Neutrophil (primary cell): ENCODE measurements around the gene OR52N1.

Experiments
- H3K27ac ChIP-seq: fragments of 200-600 bp; sonication (generic); 2 replicates; pipeline ENCODE4 v1.5.1; 2016; ENCODE audit warnings: mild to moderate bottlenecking, moderate library complexity
- H3K27me3 ChIP-seq: fragments of 200-600 bp; sonication (generic); 2 replicates; pipeline ENCODE4 v1.6.0; 2016; ENCODE audit warnings: mild to moderate bottlenecking
- H3K36me3 ChIP-seq: fragments of 200-600 bp; sonication (generic); 2 replicates; pipeline ENCODE4 v1.5.1; 2017
- H3K4me1 ChIP-seq, 2 experiments: fragments of 200-600 bp in 1 of 2; sonication (generic) in 1 of 2; 1 replicate in 1 of 2; 2 replicates in 1 of 2; pipeline versions ENCODE4 v1.5.1 to v1.6.1; 2013 to 2016; ENCODE audit warnings: low read depth in 1 of 2, low read length in 1 of 2, mild to moderate bottlenecking in 1 of 2, moderate library complexity in 1 of 2; ENCODE audit not compliant: control insufficient read depth in 1 of 2, insufficient read depth in 1 of 2
- H3K4me3 ChIP-seq, 2 experiments: fragments of 200-600 bp in 1 of 2; sonication (generic) in 1 of 2; 1 replicate in 1 of 2; 2 replicates in 1 of 2; pipeline ENCODE4 v1.5.1; 2013 to 2016; ENCODE audit warnings: low read depth in 1 of 2, low read length in 1 of 2, mild to moderate bottlenecking in 1 of 2, moderate library complexity in 1 of 2
- H3K9me3 ChIP-seq: fragments of 200-600 bp; sonication (generic); 2 replicates; pipeline ENCODE4 v1.5.1; 2016
- CTCF ChIP-seq: fragments of 200-600 bp; sonication (generic); IDR thresholded peaks from 2 replicates; pipeline ENCODE4 v1.5.1; 2016; ENCODE audit warnings: antibody characterized with exemption

OR52N1 gene

GRCh38 chr11:5803982-5804381 is 12.9 kb upstream of the OR52N1 start:
- no peak overlapping the region for H3K27ac ChIP-seq
- H3K4me3 ChIP-seq: no peak overlapping the region
- H3K36me3 ChIP-seq: no peaks in the 10 kb centered on the region
- no peaks in the 10 kb centered on the region for H3K9me3 ChIP-seq
- H3K4me1 ChIP-seq: peaks cover 5 to 8% of the 10 kb centered on the region in 2 experiments
- TF ChIP-seq CTCF: no peak
- no peaks in the 10 kb centered on the region for H3K27me3 ChIP-seq

- H3K27ac ChIP-seq: no peak overlapping the region
- TF ChIP-seq CTCF: no peak
- no peaks in the 10 kb centered on the region for H3K9me3 ChIP-seq
- H3K36me3 ChIP-seq: no peaks in the 10 kb centered on the region
- H3K4me3 ChIP-seq: no peak overlapping the region
- peaks cover 6% of the 10 kb centered on the region in 2 experiments for H3K4me1 ChIP-seq
- no peaks in the 10 kb centered on the region for H3K27me3 ChIP-seq
Observed at GRCh38 chr11:5796541-5796940, 5.5 kb upstream of the OR52N1 start.

DNA sequence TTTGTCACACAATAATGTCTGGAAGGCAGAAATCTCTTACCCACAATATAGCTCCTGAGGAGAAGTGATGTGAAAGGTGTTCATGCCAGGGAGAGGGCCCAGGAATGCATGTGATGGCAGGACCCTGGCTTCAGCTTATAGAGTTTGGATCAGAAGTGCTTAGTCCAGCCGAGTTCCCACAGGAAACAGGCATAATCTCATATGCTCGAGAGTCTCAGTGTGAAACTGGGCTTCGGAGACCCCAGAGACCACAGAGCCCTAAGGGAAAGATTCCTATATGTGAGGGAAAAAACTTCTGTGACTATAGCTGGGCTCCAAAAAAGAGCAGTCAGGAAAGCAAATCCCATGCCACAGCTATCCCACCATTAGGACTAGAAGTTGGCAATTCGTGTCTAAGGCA is 7.8 kb downstream of the OR52N1 start, which contains the start of gene OR52N5:
TSS of gene OR52N5 (minus strand) at position 101 of the 400 bp plus-strand sequence. CDS start 4,721 bp downstream, outside the sequence.
- H3K36me3 ChIP-seq: no peaks in the 10 kb centered on the region
- TF ChIP-seq CTCF: no peak
- no peak within 1 kb of the TSS for H3K4me3 ChIP-seq
- H3K4me1 ChIP-seq: no peaks in the 10 kb centered on the region
- H3K27me3 ChIP-seq: no peaks in the 10 kb centered on the region
- no peak within 1 kb of the TSS for H3K27ac ChIP-seq
- no peaks in the 10 kb centered on the region for H3K9me3 ChIP-seq

DNA sequence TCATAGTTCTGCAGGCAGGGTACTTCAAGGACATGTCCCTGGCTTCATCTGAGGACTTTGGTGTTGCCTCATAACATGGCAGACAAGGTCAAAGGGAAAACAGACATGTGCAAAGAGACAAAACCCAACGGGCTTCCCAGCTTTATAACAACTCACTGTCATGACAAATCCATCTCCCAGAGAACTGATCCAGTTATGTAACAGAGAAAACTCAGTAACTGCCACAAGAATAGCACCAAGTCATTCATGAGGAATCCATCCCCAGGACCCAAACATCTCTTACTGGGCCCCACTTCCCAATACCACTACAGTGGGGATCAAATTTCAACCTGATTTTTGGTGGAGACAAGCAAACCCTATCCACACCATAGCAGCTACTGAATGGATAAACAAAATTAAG is 24.0 kb downstream of the OR52N1 start:
- Histone ChIP-seq H3K27ac (no peak overlapping the region), H3K36me3 (no peaks in the 10 kb centered on the region), H3K4me3 (no peak overlapping the region), H3K27me3 (no peaks in the 10 kb centered on the region), H3K9me3 (no peaks in the 10 kb centered on the region), H3K4me1 (no peaks in the 10 kb centered on the region)
- no peak for TF ChIP-seq CTCF

DNA sequence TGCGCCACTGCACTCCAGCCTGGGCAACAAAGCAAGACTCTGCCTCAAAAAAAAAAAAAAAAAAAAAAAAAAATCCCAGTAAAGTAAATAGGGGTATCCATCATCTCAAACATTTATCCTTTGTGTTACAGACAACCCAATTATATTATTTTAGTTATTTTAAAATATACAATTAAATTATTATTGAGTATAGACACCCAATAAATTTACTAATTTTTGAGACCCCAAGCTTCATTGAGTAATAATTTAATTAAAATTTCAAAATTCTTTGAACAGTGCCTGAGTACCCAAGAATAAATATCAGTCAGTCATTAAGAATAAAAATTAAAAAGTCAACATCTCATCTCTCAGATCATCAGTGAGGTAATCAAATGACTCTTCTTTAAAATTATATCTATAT is 37.1 kb downstream of the OR52N1 start, which contains the start of gene OR52N4:
TSS of gene OR52N4 (plus strand) at position 301 of the 400 bp plus-strand sequence. CDS start 498 bp downstream, outside the sequence.
- Histone ChIP-seq H3K27ac (no peak within 1 kb of the TSS), H3K4me3 (no peak within 1 kb of the TSS)
- no peak for TF ChIP-seq CTCF

DNA sequence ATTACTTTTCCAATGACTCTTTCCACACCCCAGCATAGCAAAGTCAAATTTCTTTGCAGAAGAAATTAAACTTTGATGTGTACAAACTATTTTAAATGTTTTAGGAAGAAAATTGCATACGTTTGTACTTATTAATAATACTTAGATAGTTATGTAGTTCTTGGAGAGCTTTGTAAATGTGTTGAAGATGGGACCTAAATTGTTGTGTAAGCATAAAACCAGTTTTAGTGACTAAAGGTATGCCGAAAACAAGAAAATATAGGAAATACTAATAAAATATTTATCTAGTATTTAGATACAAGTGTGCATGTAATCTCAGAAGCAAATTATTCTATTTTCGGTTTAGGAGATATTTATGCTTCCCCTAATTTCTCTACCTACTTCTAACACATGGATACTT is 41.2 kb downstream of the OR52N1 start:
- no peaks in the 10 kb centered on the region for H3K4me1 ChIP-seq
- H3K27me3 ChIP-seq: no peaks in the 10 kb centered on the region
- H3K36me3 ChIP-seq: no peaks in the 10 kb centered on the region
- no peaks in the 10 kb centered on the region for H3K9me3 ChIP-seq
- TF ChIP-seq CTCF: no peak
- H3K27ac ChIP-seq: no peak overlapping the region
- H3K4me3 ChIP-seq: no peak overlapping the region

More for the DNA sequence above, 37.1 kb downstream of the OR52N1 start, which contains the start of gene OR52N4:
- no peaks in the 10 kb centered on the region for H3K9me3 ChIP-seq
- H3K36me3 ChIP-seq: no peaks in the 10 kb centered on the region
- H3K27me3 ChIP-seq: no peaks in the 10 kb centered on the region
- H3K4me1 ChIP-seq: no peaks in the 10 kb centered on the region
